Measurements from ENCODE around the gene PGAP6.

PGAP6 gene

GRCh38 chr16:324451-325334 is 57.1 kb downstream of the PGAP6 start:
- no peak for DNase-seq

- DNase-seq, result no peak
These were observed 57.7 kb downstream of the PGAP6 start for GRCh38 chr16:324201-324450.

DNA sequence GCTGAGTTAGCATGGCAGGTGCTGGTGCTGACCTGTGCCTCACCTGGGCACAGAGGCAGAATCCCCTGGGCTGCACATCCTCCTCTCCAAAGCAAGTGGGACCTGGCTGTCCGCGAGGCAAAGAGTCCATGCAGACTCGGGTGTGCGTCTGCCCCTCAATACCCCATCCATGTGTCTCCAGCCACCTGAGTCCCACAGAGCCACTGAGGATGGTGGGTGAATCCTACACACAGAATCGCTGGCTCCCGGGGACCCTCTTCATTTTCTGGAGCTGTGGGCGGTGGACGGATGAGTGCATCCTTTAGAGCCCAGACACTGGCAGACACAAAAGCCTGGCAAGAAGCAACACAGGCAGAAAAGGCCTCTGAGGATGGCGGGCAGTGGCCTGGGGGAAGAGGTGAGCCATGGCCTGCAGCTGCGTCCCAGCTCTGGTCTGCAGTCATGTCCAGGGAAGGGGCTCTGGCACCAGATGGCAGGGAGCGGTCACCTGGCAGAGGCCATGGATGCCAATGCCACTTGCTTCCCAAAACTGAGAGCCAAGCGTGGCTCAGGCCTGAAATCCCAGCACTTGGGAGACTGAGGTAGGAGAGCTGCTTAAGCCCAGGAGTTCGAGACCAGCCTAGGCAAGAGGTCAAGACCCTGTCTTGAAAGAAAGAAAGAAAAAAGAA is 59.2 kb downstream of the PGAP6 start:
- no peak for DNase-seq

- no peak for DNase-seq
These were observed 60.2 kb downstream of the PGAP6 start for GRCh38 chr16:321532-321931.
